Vagina (tissue), 2 donors: ENCODE measurements around the gene CAMTA2.

Source experiments
- POLR2A ChIP-seq, 2 donors: fragments of 450-650 bp; IDR thresholded peaks; one replicate each; pipeline ENCODE4 v1.6.1; 2017; ENCODE audit warnings: antibody characterized with exemption in 2 of 2, mild to moderate bottlenecking in 2 of 2, moderate library complexity in 2 of 2
- POLR2AphosphoS5 ChIP-seq, 2 donors: sonication (generic); formaldehyde crosslinking; IDR thresholded peaks; one replicate each; pipeline ENCODE4 v1.9.0; 2017; ENCODE audit warnings: antibody characterized with exemption in 2 of 2, mild to moderate bottlenecking in 2 of 2, low read depth in 1 of 2; ENCODE audit not compliant: insufficient read depth in 1 of 2
- TF ChIP-seq, protein P1 (sequence below), 3 experiments: fragments of 450-650 bp in 2 of 3; fragments of 200-600 bp in 1 of 3; sonication (generic) in 1 of 3; IDR thresholded peaks; one replicate each; pipeline ENCODE4 v1.5.1; 2017 to 2019; ENCODE audit warnings: antibody characterized with exemption in 3 of 3, mild to moderate bottlenecking in 2 of 3, moderate library complexity in 2 of 3

DNA sequence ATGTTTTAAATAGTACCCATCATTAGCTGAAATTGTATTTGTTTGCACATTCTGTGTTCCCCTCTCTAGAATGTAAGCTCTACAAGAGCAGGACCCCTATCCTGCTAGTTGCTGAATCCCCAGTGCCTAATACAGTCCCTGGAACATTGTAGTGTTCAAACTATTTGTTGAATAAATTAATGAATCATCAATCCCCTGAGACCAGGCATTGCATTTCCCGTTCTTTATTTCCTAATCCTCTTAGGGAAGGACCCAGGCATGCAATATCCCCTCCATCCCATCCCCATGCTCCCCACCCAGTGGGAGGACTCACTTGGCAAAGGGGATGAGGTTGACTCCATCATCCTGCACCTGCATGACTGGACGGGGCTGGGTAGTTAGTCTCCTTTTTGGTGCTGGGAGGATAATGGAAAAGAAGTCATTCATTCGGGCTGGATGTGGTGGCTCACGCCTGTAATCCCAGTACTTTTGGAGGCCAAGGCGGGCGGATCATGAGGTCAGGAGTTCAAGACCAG, 6.7 kb upstream of the CAMTA2 start:
- no peak for TF ChIP-seq POLR2A (IDR thresholded peaks at IDR 0.05)
- TF ChIP-seq, protein P1, sequence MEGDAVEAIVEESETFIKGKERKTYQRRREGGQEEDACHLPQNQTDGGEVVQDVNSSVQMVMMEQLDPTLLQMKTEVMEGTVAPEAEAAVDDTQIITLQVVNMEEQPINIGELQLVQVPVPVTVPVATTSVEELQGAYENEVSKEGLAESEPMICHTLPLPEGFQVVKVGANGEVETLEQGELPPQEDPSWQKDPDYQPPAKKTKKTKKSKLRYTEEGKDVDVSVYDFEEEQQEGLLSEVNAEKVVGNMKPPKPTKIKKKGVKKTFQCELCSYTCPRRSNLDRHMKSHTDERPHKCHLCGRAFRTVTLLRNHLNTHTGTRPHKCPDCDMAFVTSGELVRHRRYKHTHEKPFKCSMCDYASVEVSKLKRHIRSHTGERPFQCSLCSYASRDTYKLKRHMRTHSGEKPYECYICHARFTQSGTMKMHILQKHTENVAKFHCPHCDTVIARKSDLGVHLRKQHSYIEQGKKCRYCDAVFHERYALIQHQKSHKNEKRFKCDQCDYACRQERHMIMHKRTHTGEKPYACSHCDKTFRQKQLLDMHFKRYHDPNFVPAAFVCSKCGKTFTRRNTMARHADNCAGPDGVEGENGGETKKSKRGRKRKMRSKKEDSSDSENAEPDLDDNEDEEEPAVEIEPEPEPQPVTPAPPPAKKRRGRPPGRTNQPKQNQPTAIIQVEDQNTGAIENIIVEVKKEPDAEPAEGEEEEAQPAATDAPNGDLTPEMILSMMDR (IDR thresholded peaks at IDR 0.05), result no peak
- no peak for TF ChIP-seq POLR2AphosphoS5 (IDR thresholded peaks at IDR 0.05; ENCODE audit: insufficient read depth in 1 of 2, low read depth in 1 of 2)
